HG02642 (cell line): ENCODE measurements around the gene KIRREL2.

Experiments used
- ATAC-seq: cut with Tn5 transposase; IDR thresholded peaks from one replicate; pipeline ENCODE4 v1.9.1; 2021; ENCODE audit warnings: mild to moderate bottlenecking; ENCODE audit not compliant: unreplicated experiment, poor library complexity

The KIRREL2 gene

DNA sequence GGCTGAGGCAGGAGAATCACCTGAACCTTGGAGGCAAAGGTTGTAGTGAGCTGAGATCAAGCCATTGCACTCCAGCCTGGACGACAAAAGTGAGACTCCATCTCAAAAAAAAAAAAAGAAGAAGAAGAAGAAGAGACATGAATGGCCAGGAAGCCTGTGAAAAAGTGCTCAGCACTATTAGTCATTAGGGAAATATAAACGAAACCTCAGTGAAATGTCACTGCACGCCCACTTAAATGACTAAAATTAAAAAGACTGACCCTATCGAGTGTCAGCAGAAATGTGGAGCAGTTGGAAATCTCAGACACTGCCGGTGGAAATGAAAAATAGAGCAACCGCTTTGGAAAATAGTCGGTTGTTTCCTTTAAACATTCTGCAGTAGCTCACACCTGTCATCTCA lies 56.9 kb downstream of the KIRREL2 start:
- ATAC-seq, result no peak

DNA sequence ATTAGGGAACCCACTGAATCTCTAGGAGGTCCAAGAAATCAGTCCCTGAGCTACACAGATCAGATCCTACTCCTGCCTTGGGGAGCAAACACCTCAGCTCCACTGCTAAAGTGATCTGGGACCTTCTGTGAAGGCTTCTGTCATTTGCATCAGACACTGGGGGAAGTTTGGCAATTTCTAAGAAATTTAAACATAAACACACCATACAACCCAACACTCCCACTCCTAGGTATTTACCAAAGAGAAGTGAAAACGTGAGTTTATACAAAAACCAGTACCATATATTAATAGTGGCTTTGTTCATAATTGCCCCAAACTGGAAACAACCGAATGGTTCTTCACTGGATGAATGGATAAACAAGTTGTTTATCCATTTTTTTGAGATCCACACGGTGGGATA lies 58.7 kb downstream of the KIRREL2 start:
- ATAC-seq, result no peak
